Measurements from ENCODE around the gene ITGBL1. TPM values are rescaled to one million over a fixed set of nuclear protein-coding genes. Genes with fewer than 3 reads are reported as not detected.

Gene ITGBL1
- total and polyA plus RNA-seq, 2 of the 8 experiments (the other 6 are each of a cell fraction or from before 2014, with no cell fraction given): not detected

DNA sequence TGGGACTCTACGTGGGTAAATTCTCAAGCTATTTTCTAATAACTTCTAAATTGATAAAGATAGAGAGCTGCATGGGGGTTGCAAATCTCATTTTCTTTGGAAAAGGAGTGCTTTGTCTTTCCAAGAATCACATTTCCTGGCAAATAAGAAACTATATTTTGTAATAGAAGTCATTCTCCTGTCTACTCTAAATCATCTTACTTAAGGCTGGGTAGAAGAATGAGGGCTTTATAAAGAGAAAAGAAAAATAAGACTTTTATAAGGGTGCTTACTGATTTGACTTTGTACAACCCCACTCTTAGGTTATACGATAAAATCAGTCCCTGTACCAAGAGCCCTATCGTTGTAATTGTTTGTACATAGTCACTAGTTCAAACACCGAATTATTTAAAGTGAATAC, 14.9 kb downstream of the ITGBL1 start:
- Histone ChIP-seq H3K27ac (ENCODE audit: low read depth, low read length) (no peak overlapping the region), H3K4me1 (replicated peaks in 1 of 4; ENCODE audit: control insufficient read depth in 3 of 4, insufficient read depth in 4 of 4, low read length in 3 of 4) (no peaks in the 10 kb centered on the region), H3K9ac (replicated peaks in 1 of 4; ENCODE audit: extremely low read depth in 1 of 4, low read depth in 3 of 4, low read length in 3 of 4) (no peak overlapping the region), H4K20me1 (replicated peaks in 1 of 2; ENCODE audit: control insufficient read depth in 1 of 2, insufficient read depth in 2 of 2, low read length in 2 of 2) (no peaks in the 10 kb centered on the region), H3K18ac (ENCODE audit: extremely low read depth, low read length) (no peak overlapping the region), H3K79me1 (ENCODE audit: low read depth, low read length) (no peaks in the 10 kb centered on the region), H4K5ac (ENCODE audit: insufficient read length, low read depth, low read length) (no peak overlapping the region), H3K79me2 (ENCODE audit: control insufficient read depth in 1 of 2, insufficient read depth in 2 of 2, low read length in 2 of 2) (no peaks in the 10 kb centered on the region), H3K56ac (replicated peaks; ENCODE audit: insufficient read length, low read depth, low read length) (no peak overlapping the region), H3K4ac (replicated peaks; ENCODE audit: insufficient read length, low read depth, low read length) (no peak overlapping the region), H2BK15ac (ENCODE audit: low read length) (no peak overlapping the region), H3K36me3 (ENCODE audit: control insufficient read depth in 2 of 4, insufficient read depth in 4 of 4, low read length in 3 of 4) (no peaks in the 10 kb centered on the region), H3K4me3 (ENCODE audit: extremely low read depth in 1 of 4, insufficient read depth in 2 of 4, low read depth in 3 of 4, low read length in 4 of 4) (no peak overlapping the region), H3K23ac (ENCODE audit: insufficient read length) (no peak overlapping the region), H3K23me2 (ENCODE audit: low read depth, low read length) (no peaks in the 10 kb centered on the region), H3K9me3 (ENCODE audit: insufficient read depth in 2 of 2, low read depth in 1 of 2, low read length in 1 of 2) (no peaks in the 10 kb centered on the region), H2BK5ac (ENCODE audit: low read depth, low read length) (no peak overlapping the region), H3K14ac (ENCODE audit: insufficient read length) (no peak overlapping the region), H3K4me2 (ENCODE audit: insufficient read depth in 1 of 2, low read depth in 2 of 2, low read length in 2 of 2) (no peak overlapping the region), H2BK12ac (ENCODE audit: low read depth, low read length) (no peak overlapping the region), H4K8ac (ENCODE audit: extremely low read depth, insufficient read depth, low read length) (no peak overlapping the region), H2AFZ (ENCODE audit: low read length) (no peak overlapping the region), H4K91ac (replicated peaks; ENCODE audit: insufficient read length, low read length) (no peak overlapping the region), H3K27me3 (replicated peaks in 1 of 4; ENCODE audit: control insufficient read depth in 3 of 4, extremely low read depth in 1 of 4, insufficient read depth in 3 of 4, low read length in 3 of 4) (no peaks in the 10 kb centered on the region), H2BK120ac (replicated peaks; ENCODE audit: low read depth, low read length) (no peak overlapping the region), H2AK5ac (ENCODE audit: low read depth, low read length) (no peak overlapping the region), H2BK20ac (ENCODE audit: low read length) (no peak overlapping the region)
- TF ChIP-seq CHD1 (IDR thresholded peaks at IDR 0.05; ENCODE audit: low read depth, low read length) (no peak), TBP (IDR thresholded peaks at IDR 0.05; ENCODE audit: low read depth, low read length) (no peak), SP2 (IDR thresholded peaks at IDR 0.05; ENCODE audit: low read length) (no peak), HDAC2 (IDR thresholded peaks at IDR 0.05; ENCODE audit: borderline replicate concordance in 1 of 2, low read depth in 2 of 2, low read length in 2 of 2) (no peak), CREB1 (IDR thresholded peaks at IDR 0.05) (no peak), KDM1A (IDR thresholded peaks at IDR 0.05; ENCODE audit: borderline replicate concordance, low read length) (no peak), SUZ12 (IDR thresholded peaks at IDR 0.05; ENCODE audit: low read length) (no peak), NRF1 (IDR thresholded peaks at IDR 0.05; ENCODE audit: low read depth, low read length) (no peak)
- TF ChIP-seq, protein P1, sequence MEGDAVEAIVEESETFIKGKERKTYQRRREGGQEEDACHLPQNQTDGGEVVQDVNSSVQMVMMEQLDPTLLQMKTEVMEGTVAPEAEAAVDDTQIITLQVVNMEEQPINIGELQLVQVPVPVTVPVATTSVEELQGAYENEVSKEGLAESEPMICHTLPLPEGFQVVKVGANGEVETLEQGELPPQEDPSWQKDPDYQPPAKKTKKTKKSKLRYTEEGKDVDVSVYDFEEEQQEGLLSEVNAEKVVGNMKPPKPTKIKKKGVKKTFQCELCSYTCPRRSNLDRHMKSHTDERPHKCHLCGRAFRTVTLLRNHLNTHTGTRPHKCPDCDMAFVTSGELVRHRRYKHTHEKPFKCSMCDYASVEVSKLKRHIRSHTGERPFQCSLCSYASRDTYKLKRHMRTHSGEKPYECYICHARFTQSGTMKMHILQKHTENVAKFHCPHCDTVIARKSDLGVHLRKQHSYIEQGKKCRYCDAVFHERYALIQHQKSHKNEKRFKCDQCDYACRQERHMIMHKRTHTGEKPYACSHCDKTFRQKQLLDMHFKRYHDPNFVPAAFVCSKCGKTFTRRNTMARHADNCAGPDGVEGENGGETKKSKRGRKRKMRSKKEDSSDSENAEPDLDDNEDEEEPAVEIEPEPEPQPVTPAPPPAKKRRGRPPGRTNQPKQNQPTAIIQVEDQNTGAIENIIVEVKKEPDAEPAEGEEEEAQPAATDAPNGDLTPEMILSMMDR (IDR thresholded peaks at IDR 0.05; ENCODE audit: control extremely low read depth in 1 of 3, insufficient read depth in 1 of 3, low read depth in 1 of 3, low read length in 3 of 3): no peak
- WGBS, 2 experiments (ENCODE audit: extremely low coverage in 1 of 2, insufficient coverage in 1 of 2, insufficient read length in 1 of 2, insufficient replicate concordance in 2 of 2, low coverage in 1 of 2, low lambda C conversion rate in 2 of 2, missing lambda C conversion rate in 1 of 2): 95% methylated on average over 4 of the region's 4 CpGs; no CpG with 5 or more reads in 1 of the 2 experiments
- CTCF ChIA-PET (ENCODE audit: partially characterized antibody): interaction anchor here (0.6 to 13.4 kb wide), 2 partner anchors 67 to 321 kb away, joined by 3 to 206 read pairs; no protein-coding TSS in a partner anchor
- POLR2A ChIA-PET (ENCODE audit: partially characterized antibody): no interaction called here
- FAIRE-seq (no peak), DNase-seq (ENCODE audit: low read depth in 1 of 2, low spot score in 2 of 2) (no peak)
